GM18517 (cell line): ENCODE data around the gene TENT5A.
"Not testable (repeated sequence)": the region's sequence is repeated elsewhere in the genome, so short reads cannot be mapped to it uniquely, and the experiment has no call there.

Source experiments
- ATAC-seq: cut with Tn5 transposase; IDR thresholded peaks from one replicate; pipeline ENCODE4 v1.9.1; 2021; ENCODE audit warnings: mild to moderate bottlenecking, moderate library complexity; ENCODE audit not compliant: unreplicated experiment

TENT5A gene

DNA sequence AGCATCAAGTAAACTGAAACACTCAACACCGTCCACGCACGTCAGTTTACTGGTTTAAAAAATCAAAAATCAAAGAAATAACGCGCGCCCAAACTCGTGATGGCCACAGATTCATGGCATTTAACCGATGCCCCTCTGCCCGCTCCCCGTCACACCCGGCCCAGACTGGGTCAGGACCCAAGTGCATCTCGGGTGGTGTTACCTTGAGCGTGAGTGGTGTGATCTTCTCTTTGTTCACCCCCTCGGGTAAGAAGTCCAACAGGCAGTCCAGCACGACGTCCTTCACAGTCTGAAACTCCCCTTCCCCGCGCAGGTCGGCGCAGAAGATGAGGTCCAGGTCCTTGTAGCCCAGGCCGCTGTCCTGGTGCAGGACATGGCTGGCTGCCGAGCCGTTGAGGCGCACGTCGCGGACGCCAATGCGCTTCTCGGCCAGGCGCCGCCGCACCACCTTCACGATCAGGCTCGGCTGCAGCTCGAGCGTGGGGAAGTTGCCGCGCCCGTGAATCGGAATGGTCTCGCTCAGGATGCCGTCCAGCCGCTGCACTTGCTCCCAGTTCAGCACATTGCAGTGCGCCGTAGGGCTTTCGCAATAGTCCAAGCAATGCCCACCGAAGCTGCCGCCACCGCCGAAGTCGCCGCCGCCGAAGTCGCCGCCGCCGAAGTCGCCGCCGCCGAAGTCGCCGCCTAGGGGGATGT is 945 bp downstream of the TENT5A start:
- no peak for ATAC-seq

DNA sequence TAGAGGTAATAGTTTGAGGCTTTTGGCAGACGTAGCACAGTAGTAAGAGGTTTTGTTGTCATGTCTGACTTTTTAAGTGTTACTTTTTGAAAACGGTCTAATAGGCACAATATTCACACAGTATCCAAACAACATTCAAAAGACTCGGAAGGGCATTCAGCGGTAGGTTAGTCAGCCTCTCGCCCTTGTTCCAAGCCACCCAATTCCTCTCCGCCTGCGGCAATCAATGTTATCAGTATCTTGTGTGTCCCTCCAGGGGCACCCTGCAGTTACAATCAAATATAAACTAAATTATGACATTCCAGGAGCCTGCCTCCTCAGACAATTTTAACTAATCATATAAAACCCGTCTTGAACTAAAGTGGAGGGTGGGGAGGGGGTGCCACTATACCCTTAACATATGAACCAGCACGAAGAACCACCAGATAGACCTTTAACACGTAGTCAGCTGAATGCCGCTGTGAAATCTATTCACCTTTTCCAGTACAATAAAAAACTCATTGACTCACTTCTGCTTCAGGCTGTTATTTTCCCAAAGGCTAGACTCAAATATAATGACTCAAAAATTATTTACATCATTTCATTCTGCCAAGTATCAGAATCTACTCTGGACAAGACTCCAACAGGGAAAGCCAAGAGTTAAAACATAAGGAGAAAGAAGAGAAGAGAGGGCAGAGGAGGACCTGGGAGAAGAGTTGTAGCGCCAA is 1.6 kb downstream of the TENT5A start:
- no peak for ATAC-seq

- ATAC-seq = no peak
These were observed 2.3 kb downstream of the TENT5A start for GRCh38 chr6:81750200-81750599.

DNA sequence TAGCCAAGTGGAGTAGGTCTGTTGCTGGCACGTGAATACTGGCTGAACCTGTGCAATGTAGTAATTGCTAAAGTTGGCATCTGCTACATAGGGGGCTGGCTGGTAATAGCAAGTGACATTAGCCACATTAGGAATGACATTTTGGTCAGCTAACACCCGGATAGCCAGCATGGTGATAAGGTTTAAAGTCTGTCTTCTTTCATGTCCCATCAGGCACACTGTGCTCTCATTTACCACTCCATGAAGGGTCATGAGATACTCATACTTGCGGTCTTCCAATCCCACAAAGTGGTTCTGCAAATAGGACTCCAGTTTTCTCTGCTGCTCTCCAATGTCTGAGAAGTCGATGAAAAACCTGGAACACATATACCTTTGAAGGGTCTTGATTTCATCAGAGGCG is 2.8 kb downstream of the TENT5A start:
- ATAC-seq = no peak

GRCh38 chr6:81748994-81749393 is 3.5 kb downstream of the TENT5A start:
- no peak for ATAC-seq

DNA sequence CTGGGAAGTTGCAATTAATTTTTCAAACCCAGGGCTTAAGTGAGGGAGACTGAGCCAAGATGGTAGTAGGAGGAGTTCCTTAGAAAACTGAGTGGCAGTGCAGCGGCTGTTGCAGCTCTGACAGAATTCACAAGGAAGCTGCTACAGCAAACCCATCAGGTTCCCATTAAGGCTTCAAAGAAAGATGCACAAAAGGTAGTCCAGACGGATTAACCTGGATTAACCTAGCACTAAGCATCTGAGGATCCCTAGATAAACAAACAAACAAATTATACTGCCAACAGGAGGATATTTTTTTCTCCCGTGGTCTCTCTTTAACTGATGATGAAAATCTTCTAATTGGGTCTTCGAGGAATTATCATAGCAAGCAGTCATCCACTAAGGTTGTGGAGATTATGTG is 5.2 kb downstream of the TENT5A start:
- ATAC-seq = no peak

DNA sequence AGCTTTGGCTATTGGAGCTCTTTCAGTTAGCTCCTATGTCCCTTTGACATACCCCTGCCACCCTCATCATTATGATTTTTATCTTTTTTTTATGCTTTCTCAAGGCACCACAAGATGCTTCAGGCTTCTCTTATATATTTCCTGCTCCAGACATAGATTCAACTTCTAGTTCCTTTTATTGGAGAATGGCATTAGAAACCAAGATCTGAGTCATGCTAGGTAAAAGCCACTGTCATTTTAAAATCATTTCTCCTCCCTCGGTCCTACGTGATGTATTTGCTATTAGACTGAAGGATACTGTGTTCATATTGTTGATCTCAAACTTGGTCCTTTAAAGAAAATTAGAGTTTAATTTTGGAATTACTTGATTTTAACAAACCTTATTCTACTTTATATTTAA is 8.3 kb downstream of the TENT5A start:
- ATAC-seq = no peak

DNA sequence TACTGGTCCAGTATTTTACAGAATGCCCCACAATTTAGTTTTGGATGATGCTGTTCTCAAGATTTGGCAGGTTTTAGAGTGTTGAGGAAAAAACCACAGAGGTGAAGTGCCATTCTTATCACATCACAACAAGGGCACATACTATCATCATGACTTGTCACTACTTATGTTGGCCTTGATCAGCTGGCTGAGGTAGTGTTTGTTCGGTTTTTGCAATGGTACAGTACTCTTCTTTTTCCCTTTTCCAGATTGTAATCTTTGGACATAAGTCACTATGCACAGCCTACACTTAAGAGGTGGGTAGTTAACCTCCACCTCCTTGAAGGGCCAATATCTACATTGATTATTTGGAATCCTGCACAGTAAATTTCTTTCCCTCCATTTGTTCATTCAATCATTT is 8.8 kb downstream of the TENT5A start:
- no peak for ATAC-seq

GRCh38 chr6:81741689-81742088 is 10.8 kb downstream of the TENT5A start:
- ATAC-seq = no peak

DNA sequence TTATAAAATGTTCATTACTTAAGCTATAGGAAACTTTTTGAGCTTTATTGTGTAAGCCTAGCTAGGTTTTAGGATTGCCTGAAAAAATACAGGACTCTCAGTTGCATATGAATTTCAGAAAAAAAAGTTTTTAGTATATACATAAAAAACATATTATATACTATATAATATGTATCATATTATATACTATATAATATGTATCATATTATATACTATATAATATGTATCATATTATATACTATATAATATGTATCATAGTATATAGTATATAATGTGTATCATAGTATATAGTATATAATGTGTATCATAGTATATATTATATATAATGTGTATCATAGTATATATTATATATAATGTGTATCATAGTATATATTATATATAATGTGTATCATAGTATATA is 11.9 kb downstream of the TENT5A start:
- not testable (repeated sequence) for ATAC-seq

- ATAC-seq = no peak
These were observed 13.0 kb downstream of the TENT5A start for GRCh38 chr6:81739230-81740195.

- no peak for ATAC-seq
These were observed 16.1 kb downstream of the TENT5A start for GRCh38 chr6:81736428-81736827.

- ATAC-seq = no peak
These were observed 16.6 kb downstream of the TENT5A start for GRCh38 chr6:81735756-81736380.

DNA sequence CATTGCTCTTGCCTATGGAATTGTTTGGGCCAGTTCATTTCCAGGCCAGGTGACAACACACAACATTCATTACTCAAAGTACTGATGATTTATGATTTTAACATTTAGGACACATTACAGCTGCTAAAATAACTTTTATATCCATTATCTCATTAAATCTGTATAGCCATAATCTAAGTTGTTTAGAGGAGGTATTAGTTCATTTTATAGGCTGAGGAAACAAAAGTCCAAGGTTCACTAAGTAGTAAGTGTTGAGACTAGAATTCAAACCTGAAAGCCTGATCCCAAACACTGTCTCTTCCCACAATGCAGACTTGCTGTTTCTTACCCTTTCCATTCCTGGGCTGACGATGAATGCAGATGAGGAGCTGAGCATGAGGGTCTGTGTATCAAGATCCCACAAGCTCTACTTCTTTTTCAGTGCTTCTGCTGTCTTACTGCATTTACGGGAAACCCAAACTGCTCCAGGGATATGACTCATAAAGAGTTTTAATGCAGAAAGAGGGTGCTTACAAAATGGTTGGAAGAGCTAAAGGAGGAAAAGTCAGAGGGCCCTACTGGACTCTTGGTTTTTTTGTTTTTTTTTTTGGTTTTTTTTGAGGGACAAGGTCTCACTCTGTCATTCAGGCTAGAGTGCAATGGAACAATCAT is 17.9 kb downstream of the TENT5A start:
- ATAC-seq = no peak

GRCh38 chr6:81734081-81734480 is 18.4 kb downstream of the TENT5A start:
- no peak for ATAC-seq

DNA sequence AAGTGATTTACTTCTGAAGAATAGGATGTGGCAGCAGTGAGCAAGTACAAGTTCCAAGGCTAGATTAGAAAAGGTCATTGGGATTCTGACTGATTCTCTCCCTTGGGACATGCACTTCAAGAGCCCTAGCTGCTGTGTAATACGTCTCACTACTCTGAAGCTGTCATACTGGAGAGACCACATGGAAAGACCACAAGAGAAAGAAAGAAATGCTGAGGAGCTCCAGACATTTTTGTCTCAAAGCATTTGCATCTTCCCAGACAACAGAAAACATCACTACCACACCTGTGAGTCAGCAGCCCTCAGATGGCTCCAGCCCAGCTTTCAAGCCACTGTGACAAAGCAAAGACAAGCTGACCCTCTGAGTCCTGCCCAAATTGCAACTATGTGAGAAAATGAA is 20.7 kb downstream of the TENT5A start:
- no peak for ATAC-seq

DNA sequence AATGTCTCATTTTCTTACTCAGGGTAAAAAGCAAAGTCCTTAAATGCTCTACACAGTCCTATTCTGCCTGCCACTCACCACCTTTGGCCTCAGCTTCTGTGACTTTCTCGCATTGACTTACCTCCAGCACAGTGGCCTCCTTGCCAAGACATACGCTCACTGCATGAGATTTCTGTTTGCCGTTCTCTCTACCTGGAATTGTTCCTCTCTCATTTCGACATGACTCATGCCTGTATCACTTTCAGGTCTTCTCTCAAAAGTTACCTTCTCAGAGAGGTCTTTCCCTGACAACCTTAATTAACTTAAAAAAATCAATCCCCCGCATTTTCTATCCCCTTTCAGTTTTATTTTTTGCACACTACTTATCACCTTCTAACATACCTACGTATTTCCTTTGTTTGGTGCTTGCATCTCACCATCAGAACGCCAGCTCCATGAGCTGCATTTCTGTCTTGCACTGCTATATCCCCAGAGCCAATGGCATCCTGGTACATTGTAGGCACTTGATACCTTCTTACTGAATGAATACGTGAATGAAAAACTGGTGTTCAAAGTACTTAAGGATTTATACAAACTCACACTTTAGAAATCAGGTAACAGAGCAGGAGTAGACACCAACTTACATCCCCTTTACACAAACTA is 24.5 kb downstream of the TENT5A start:
- no peak for ATAC-seq

DNA sequence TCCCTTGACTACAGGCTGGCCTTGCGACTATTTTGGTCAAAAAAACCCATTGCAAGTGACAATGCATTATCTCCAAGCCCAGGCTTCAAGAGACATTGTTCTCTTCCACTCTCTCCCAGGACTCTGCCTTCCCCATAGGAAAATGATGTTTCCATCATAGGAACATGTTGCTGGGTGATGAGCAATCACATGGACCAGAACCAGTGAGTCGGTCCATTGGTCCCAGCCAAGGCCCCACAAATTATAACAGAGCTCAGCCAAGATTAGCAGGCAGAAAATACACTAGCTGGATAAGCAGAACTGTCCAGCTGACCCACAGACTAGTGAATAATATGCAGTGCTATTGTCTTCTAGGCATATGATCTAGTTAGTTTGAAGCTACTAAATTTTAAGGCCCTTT is 27.4 kb downstream of the TENT5A start:
- no peak for ATAC-seq

GRCh38 chr6:81722506-81723223 is 29.8 kb downstream of the TENT5A start:
- no peak for ATAC-seq
